Panc1 (cell line): ENCODE data around the gene OAS1.

Experiments
- POLR2AphosphoS5 ChIP-seq: IDR thresholded peaks from 2 replicates; pipeline ENCODE4 v1.6.1; 2012; ENCODE audit warnings: mild to moderate bottlenecking, low read depth, low read length, moderate library complexity
- SIN3A ChIP-seq: IDR thresholded peaks from 2 replicates; pipeline ENCODE4 v1.6.1; 2012; ENCODE audit warnings: low read depth, mild to moderate bottlenecking, low read length, moderate library complexity, borderline replicate concordance; ENCODE audit not compliant: insufficient read depth
- TF ChIP-seq, protein P1 (sequence below): fragments of 450-650 bp; IDR thresholded peaks from 2 replicates; pipeline ENCODE4 v1.5.1; 2017; ENCODE audit warnings: mild to moderate bottlenecking

DNA sequence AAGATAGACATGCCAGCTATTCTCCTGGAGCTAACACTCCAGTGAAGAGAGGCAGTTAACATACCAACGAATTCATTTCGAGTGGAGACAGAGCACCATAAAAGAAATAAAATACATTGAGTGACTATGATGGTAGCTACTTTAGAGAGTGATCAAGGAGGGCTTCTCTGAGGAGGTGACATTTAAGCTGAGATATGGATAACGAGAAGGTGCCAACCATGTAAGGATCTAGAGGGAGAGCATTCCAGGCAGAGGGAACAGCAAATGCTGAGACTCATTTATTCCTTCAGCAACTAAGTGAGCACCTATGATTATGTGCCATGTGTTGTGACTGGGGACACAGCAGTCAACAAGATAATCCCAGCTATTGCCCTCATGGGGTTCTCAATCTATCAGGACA lies 28.3 kb upstream of the OAS1 start:
- TF ChIP-seq, protein P1, sequence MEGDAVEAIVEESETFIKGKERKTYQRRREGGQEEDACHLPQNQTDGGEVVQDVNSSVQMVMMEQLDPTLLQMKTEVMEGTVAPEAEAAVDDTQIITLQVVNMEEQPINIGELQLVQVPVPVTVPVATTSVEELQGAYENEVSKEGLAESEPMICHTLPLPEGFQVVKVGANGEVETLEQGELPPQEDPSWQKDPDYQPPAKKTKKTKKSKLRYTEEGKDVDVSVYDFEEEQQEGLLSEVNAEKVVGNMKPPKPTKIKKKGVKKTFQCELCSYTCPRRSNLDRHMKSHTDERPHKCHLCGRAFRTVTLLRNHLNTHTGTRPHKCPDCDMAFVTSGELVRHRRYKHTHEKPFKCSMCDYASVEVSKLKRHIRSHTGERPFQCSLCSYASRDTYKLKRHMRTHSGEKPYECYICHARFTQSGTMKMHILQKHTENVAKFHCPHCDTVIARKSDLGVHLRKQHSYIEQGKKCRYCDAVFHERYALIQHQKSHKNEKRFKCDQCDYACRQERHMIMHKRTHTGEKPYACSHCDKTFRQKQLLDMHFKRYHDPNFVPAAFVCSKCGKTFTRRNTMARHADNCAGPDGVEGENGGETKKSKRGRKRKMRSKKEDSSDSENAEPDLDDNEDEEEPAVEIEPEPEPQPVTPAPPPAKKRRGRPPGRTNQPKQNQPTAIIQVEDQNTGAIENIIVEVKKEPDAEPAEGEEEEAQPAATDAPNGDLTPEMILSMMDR, result no peak
- TF ChIP-seq SIN3A (no peak), POLR2AphosphoS5 (no peak)
